IPS-15b (cell line): ENCODE results near the gene CLEC4G.
"Not testable (repeated sequence)": the region's sequence is repeated elsewhere in the genome, so short reads cannot be mapped to it uniquely, and the experiment has no call there.

Experiments
- H3K27me3 ChIP-seq: one replicate; pipeline ENCODE4 v1.6.1; 2013; ENCODE audit warnings: low read length; ENCODE audit not compliant: control insufficient read depth, insufficient read depth
- H3K36me3 ChIP-seq: one replicate; pipeline ENCODE4 v1.6.1; 2013; ENCODE audit warnings: low read length; ENCODE audit not compliant: control insufficient read depth, insufficient read depth
- H3K4me1 ChIP-seq: one replicate; pipeline ENCODE4 v1.6.1; 2013; ENCODE audit warnings: mild to moderate bottlenecking, low read length; ENCODE audit not compliant: control insufficient read depth, insufficient read depth
- H3K4me3 ChIP-seq: one replicate; pipeline ENCODE4 v1.5.1; 2013; ENCODE audit warnings: low read depth, low read length
- H3K9ac ChIP-seq: one replicate; pipeline ENCODE4 v1.6.1; 2013; ENCODE audit warnings: low read depth, mild to moderate bottlenecking, low read length
- H3K9me3 ChIP-seq: one replicate; pipeline ENCODE4 v1.6.1; 2013; ENCODE audit warnings: mild to moderate bottlenecking, low read length; ENCODE audit not compliant: control insufficient read depth, insufficient read depth

CLEC4G gene

GRCh38 chr19:7732045-7732444 lies at the start of gene CLEC4G:
TSS of gene CLEC4G (minus strand) at chr19:7732110. CDS start at chr19:7732102, 8 bp downstream.
- Histone ChIP-seq H3K4me3 (no peak within 1 kb of the TSS), H3K9me3 (no peaks in the 10 kb centered on the region), H3K36me3 (no peaks in the 10 kb centered on the region), H3K4me1 (peaks cover 4% of the 10 kb centered on the region), H3K9ac (no peak within 1 kb of the TSS), H3K27me3 (peaks cover 55% of the 10 kb centered on the region)

- Histone ChIP-seq H3K27me3 (peaks cover 15% of the 10 kb centered on the region), H3K9ac (no peak overlapping the region), H3K36me3 (no peaks in the 10 kb centered on the region), H3K9me3 (no peaks in the 10 kb centered on the region), H3K4me1 (no peaks in the 10 kb centered on the region), H3K4me3 (no peak overlapping the region)
These were observed 49.2 kb upstream of the CLEC4G start for GRCh38 chr19:7781157-7781556.

- Histone ChIP-seq H3K27me3 (peaks cover 15% of the 10 kb centered on the region), H3K4me3 (no peak overlapping the region), H3K4me1 (no peaks in the 10 kb centered on the region), H3K9ac (no peak overlapping the region), H3K36me3 (no peaks in the 10 kb centered on the region), H3K9me3 (no peaks in the 10 kb centered on the region)
These were observed 47.9 kb upstream of the CLEC4G start for GRCh38 chr19:7779631-7780486.

GRCh38 chr19:7778081-7778480 lies 46.2 kb upstream of the CLEC4G start:
- Histone ChIP-seq H3K36me3 (no peaks in the 10 kb centered on the region), H3K4me3 (no peak overlapping the region), H3K27me3 (peaks cover under 1% of the 10 kb centered on the region), H3K4me1 (no peaks in the 10 kb centered on the region), H3K9me3 (no peaks in the 10 kb centered on the region), H3K9ac (no peak overlapping the region)

GRCh38 chr19:7775761-7776160 lies 43.9 kb upstream of the CLEC4G start:
- no peak overlapping the region for H3K9ac ChIP-seq
- no peaks in the 10 kb centered on the region for H3K36me3 ChIP-seq
- no peak overlapping the region for H3K4me3 ChIP-seq
- H3K4me1 ChIP-seq = no peaks in the 10 kb centered on the region
- H3K27me3 ChIP-seq = no peaks in the 10 kb centered on the region
- H3K9me3 ChIP-seq = no peaks in the 10 kb centered on the region

- Histone ChIP-seq H3K36me3 (no peaks in the 10 kb centered on the region), H3K9me3 (no peaks in the 10 kb centered on the region), H3K4me1 (no peaks in the 10 kb centered on the region), H3K9ac (no peak overlapping the region), H3K4me3 (no peak overlapping the region), H3K27me3 (no peaks in the 10 kb centered on the region)
These were observed 41.9 kb upstream of the CLEC4G start for GRCh38 chr19:7773841-7774240.

- H3K9ac ChIP-seq = no peak overlapping the region
These were observed 40.9 kb upstream of the CLEC4G start for GRCh38 chr19:7772752-7773291.

GRCh38 chr19:7771072-7771471 lies 39.2 kb upstream of the CLEC4G start:
- Histone ChIP-seq H3K27me3 (no peaks in the 10 kb centered on the region), H3K4me3 (no peak overlapping the region), H3K9me3 (no peaks in the 10 kb centered on the region), H3K4me1 (no peaks in the 10 kb centered on the region), H3K36me3 (no peaks in the 10 kb centered on the region), H3K9ac (no peak overlapping the region)

More at GRCh38 chr19:7772752-7773291, 40.9 kb upstream of the CLEC4G start:
- H3K4me3 ChIP-seq = no peak overlapping the region
- no peaks in the 10 kb centered on the region for H3K4me1 ChIP-seq
- H3K27me3 ChIP-seq = no peaks in the 10 kb centered on the region
- no peaks in the 10 kb centered on the region for H3K9me3 ChIP-seq
- H3K36me3 ChIP-seq = no peaks in the 10 kb centered on the region

- no peak overlapping the region for H3K4me3 ChIP-seq
- H3K36me3 ChIP-seq = no peaks in the 10 kb centered on the region
- H3K9me3 ChIP-seq = no peaks in the 10 kb centered on the region
- no peaks in the 10 kb centered on the region for H3K27me3 ChIP-seq
- H3K9ac ChIP-seq = no peak overlapping the region
- no peaks in the 10 kb centered on the region for H3K4me1 ChIP-seq
These were observed 37.3 kb upstream of the CLEC4G start for GRCh38 chr19:7769171-7769570.

- no peaks in the 10 kb centered on the region for H3K36me3 ChIP-seq
- no peak overlapping the region for H3K9ac ChIP-seq
- H3K4me1 ChIP-seq = no peaks in the 10 kb centered on the region
- H3K9me3 ChIP-seq = no peaks in the 10 kb centered on the region
- H3K4me3 ChIP-seq = no peak overlapping the region
- H3K27me3 ChIP-seq = no peaks in the 10 kb centered on the region
These were observed 35.6 kb upstream of the CLEC4G start for GRCh38 chr19:7767487-7767886.

- H3K4me1 ChIP-seq = no peaks in the 10 kb centered on the region
- H3K4me3 ChIP-seq = no peak overlapping the region
- no peaks in the 10 kb centered on the region for H3K9me3 ChIP-seq
- H3K9ac ChIP-seq = no peak overlapping the region
- no peaks in the 10 kb centered on the region for H3K36me3 ChIP-seq
- no peaks in the 10 kb centered on the region for H3K27me3 ChIP-seq
These were observed 34.6 kb upstream of the CLEC4G start for GRCh38 chr19:7766535-7766934.

GRCh38 chr19:7765043-7765442 lies 33.1 kb upstream of the CLEC4G start:
- not testable (repeated sequence) for H3K4me3 ChIP-seq, H3K9me3 ChIP-seq, H3K36me3 ChIP-seq, H3K27me3 ChIP-seq, H3K4me1 ChIP-seq, H3K9ac ChIP-seq
